ENCODE results near the gene FIBCD1. TPM values are rescaled to one million over a fixed set of nuclear protein-coding genes. Genes with fewer than 3 reads are reported as not detected.

FIBCD1 gene
- total and polyA plus RNA-seq, 2 of the 8 experiments (the other 6 are each of a cell fraction or from before 2014, with no cell fraction given), result 6.1 to 8.8 TPM

DNA sequence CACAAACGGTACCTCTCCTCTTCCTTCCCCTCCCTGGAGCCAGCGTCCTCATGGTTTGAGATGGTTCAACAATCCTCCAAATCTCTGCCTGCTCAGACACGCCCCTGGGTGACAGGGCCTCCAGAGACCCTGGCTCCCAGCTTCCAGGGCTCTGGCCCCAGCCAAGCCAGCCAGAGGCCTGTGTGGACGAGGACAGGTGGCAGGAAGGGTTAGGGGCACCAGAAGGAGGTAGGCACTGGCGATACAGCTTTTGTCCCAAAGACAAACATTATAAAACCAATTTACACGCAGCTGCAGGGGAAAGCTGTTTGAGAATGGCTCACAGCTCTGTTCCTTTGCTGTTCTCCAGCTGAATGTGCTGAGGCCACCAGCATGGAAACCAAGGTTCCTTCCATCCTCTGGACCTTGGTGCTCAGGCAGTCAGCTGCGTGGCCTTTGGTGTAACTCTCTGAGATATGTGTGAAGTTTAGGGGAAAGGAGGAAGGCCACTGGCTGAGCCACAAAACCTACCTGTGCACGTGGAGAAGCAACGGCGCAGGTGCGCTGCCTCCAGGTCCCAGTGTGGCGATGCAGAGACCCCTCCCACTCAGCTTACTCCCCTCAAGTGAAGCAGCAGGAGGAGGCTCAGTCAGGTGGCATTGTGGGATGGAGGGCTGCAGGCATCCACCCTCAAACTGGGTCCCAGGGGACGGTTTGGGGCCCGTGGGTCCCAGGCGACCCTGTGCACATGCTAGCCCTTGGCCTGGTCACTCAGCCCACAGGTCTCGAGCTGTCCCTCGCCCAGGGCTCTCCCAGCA, 38.1 kb downstream of the FIBCD1 start:
- no peak for DNase-seq (ENCODE audit: low read depth in 1 of 2, low spot score in 2 of 2)
- WGBS, 2 experiments (ENCODE audit: extremely low coverage in 1 of 2, insufficient coverage in 1 of 2, insufficient read length in 1 of 2, insufficient replicate concordance in 2 of 2, low coverage in 1 of 2, low lambda C conversion rate in 2 of 2, missing lambda C conversion rate in 1 of 2), result 83% methylated on average over 17 of the region's 17 CpGs; no CpG with 5 or more reads in 1 of the 2 experiments
- no peak overlapping the region for H3K56ac ChIP-seq (replicated peaks; ENCODE audit: insufficient read length, low read depth, low read length)
- H3K4me3 ChIP-seq (ENCODE audit: extremely low read depth in 1 of 4, insufficient read depth in 2 of 4, low read depth in 3 of 4, low read length in 4 of 4), result no peak overlapping the region
- H3K9me3 ChIP-seq (ENCODE audit: insufficient read depth in 2 of 2, low read depth in 1 of 2, low read length in 1 of 2), result no peaks in the 10 kb centered on the region
- no peak for FAIRE-seq
- H3K36me3 ChIP-seq (ENCODE audit: control insufficient read depth in 2 of 4, insufficient read depth in 4 of 4, low read length in 3 of 4), result no peaks in the 10 kb centered on the region
- no peak overlapping the region for H2BK15ac ChIP-seq (ENCODE audit: low read length)
- no peak overlapping the region for H4K5ac ChIP-seq (ENCODE audit: insufficient read length, low read depth, low read length)
- POLR2A ChIA-PET (ENCODE audit: partially characterized antibody), result interaction anchor here (1.2 to 1.6 kb wide), 2 partner anchors 13 to 34 kb away, joined by 3 read pairs; no protein-coding TSS in a partner anchor
- no peak overlapping the region for H3K4ac ChIP-seq (replicated peaks; ENCODE audit: insufficient read length, low read depth, low read length)
- no peak overlapping the region; the same call in 1 of the 2 replicates for H4K8ac ChIP-seq (ENCODE audit: extremely low read depth, insufficient read depth, low read length)
- H3K4me2 ChIP-seq (ENCODE audit: insufficient read depth in 1 of 2, low read depth in 2 of 2, low read length in 2 of 2), result no peak overlapping the region
- no peaks in the 10 kb centered on the region for H3K4me1 ChIP-seq (replicated peaks in 1 of 4; ENCODE audit: control insufficient read depth in 3 of 4, insufficient read depth in 4 of 4, low read length in 3 of 4)
- no peak overlapping the region for H2BK12ac ChIP-seq (ENCODE audit: low read depth, low read length)
- H3K23me2 ChIP-seq (ENCODE audit: low read depth, low read length), result no peaks in the 10 kb centered on the region
- H3K23ac ChIP-seq (ENCODE audit: insufficient read length), result no peak overlapping the region
- no peaks in the 10 kb centered on the region for H3K79me2 ChIP-seq (ENCODE audit: control insufficient read depth in 1 of 2, insufficient read depth in 2 of 2, low read length in 2 of 2)
- no peak overlapping the region; the same call in 1 of the 2 replicates for H2BK5ac ChIP-seq (ENCODE audit: low read depth, low read length)
- H2BK20ac ChIP-seq (ENCODE audit: low read length), result no peak overlapping the region
- H3K14ac ChIP-seq (ENCODE audit: insufficient read length), result no peak overlapping the region
- H3K18ac ChIP-seq (ENCODE audit: extremely low read depth, low read length), result no peak overlapping the region
- H3K27me3 ChIP-seq (replicated peaks in 1 of 4; ENCODE audit: control insufficient read depth in 3 of 4, extremely low read depth in 1 of 4, insufficient read depth in 3 of 4, low read length in 3 of 4), result no peaks in the 10 kb centered on the region
- H3K79me1 ChIP-seq (ENCODE audit: low read depth, low read length), result no peaks in the 10 kb centered on the region
- no peak overlapping the region for H2AK5ac ChIP-seq (ENCODE audit: low read depth, low read length)
- no peak overlapping the region for H2AFZ ChIP-seq (ENCODE audit: low read length)
- H4K91ac ChIP-seq (replicated peaks; ENCODE audit: insufficient read length, low read length), result no peak overlapping the region
- H4K20me1 ChIP-seq (replicated peaks in 1 of 2; ENCODE audit: control insufficient read depth in 1 of 2, insufficient read depth in 2 of 2, low read length in 2 of 2), result peaks cover 0 to 3% of the 10 kb centered on the region in 2 experiments
- H3K27ac ChIP-seq (ENCODE audit: low read depth, low read length), result no peak overlapping the region
- H3K9ac ChIP-seq (replicated peaks in 1 of 4; ENCODE audit: extremely low read depth in 1 of 4, low read depth in 3 of 4, low read length in 3 of 4), result no peak overlapping the region
- H2BK120ac ChIP-seq (replicated peaks; ENCODE audit: low read depth, low read length), result peak overlapping the region; percentile 43
- CTCF ChIA-PET (ENCODE audit: partially characterized antibody), result interaction anchor here (0.6 to 2.1 kb wide), 12 partner anchors 10 to 975 kb away, joined by 3 to 15 read pairs (median 3); no protein-coding TSS in a partner anchor
- TF ChIP-seq RBBP5 (IDR thresholded peaks at IDR 0.05; ENCODE audit: borderline replicate concordance, low read depth, low read length), result no peak
- TF ChIP-seq BCL11A (IDR thresholded peaks at IDR 0.05; ENCODE audit: low read depth in 2 of 2, low read length in 2 of 2), result no peak
- no peak for TF ChIP-seq PHF8 (conservative IDR thresholded peaks at IDR 0.05; ENCODE audit: low read depth, low read length)
- no peak for TF ChIP-seq SIRT6 (IDR thresholded peaks at IDR 0.05; ENCODE audit: low read length)
- TF ChIP-seq CBX8 (IDR thresholded peaks at IDR 0.05; ENCODE audit: borderline replicate concordance, low read depth, low read length), result no peak
